HG03196 (cell line): ENCODE measurements around the gene NLGN4Y.

Experiments used
- ATAC-seq: cut with Tn5 transposase; IDR thresholded peaks from one replicate; pipeline ENCODE4 v1.9.1; 2021; ENCODE audit not compliant: unreplicated experiment

The NLGN4Y gene

GRCh38 chrY:14524272-14525231 lies at the start of gene NLGN4Y:
TSS of gene NLGN4Y (plus strand) at chrY:14524529. CDS start at chrY:14622120, 97,591 bp downstream.
- ATAC-seq = peak; percentile 50

GRCh38 chrY:14485935-14486334 lies 38.4 kb upstream of the NLGN4Y start:
- no peak for ATAC-seq

GRCh38 chrY:14490226-14490625 lies 34.1 kb upstream of the NLGN4Y start:
- no peak for ATAC-seq

GRCh38 chrY:14498071-14498470 lies 26.3 kb upstream of the NLGN4Y start:
- no peak for ATAC-seq

- ATAC-seq = no peak
Observed at GRCh38 chrY:14504592-14504991, 19.7 kb upstream of the NLGN4Y start.

GRCh38 chrY:14522379-14522950 lies 1.9 kb upstream of the NLGN4Y start:
- no peak for ATAC-seq

GRCh38 chrY:14523491-14524271 lies 648 bp upstream of the NLGN4Y start:
- ATAC-seq = peak; percentile 18

GRCh38 chrY:14525315-14525714 lies 986 bp downstream of the NLGN4Y start:
- ATAC-seq = no peak

GRCh38 chrY:14528361-14528760 lies 4.0 kb downstream of the NLGN4Y start:
- no peak for ATAC-seq

GRCh38 chrY:14536703-14537102 lies 12.4 kb downstream of the NLGN4Y start:
- ATAC-seq = no peak

- ATAC-seq = no peak
Observed at GRCh38 chrY:14543506-14543905, 19.2 kb downstream of the NLGN4Y start.

GRCh38 chrY:14581294-14581693 lies 57.0 kb downstream of the NLGN4Y start:
- no peak for ATAC-seq

- ATAC-seq = no peak
Observed at GRCh38 chrY:14586725-14587124, 62.4 kb downstream of the NLGN4Y start.

GRCh38 chrY:14601372-14601771 lies 77.0 kb downstream of the NLGN4Y start:
- ATAC-seq = no peak

- ATAC-seq = no peak
Observed at GRCh38 chrY:14617625-14618024, 93.3 kb downstream of the NLGN4Y start.

GRCh38 chrY:14618513-14618912 lies 94.2 kb downstream of the NLGN4Y start:
- ATAC-seq = no peak

- no peak for ATAC-seq
Observed at GRCh38 chrY:14628208-14628607, 103.9 kb downstream of the NLGN4Y start.

- no peak for ATAC-seq
Observed at GRCh38 chrY:14631676-14632075, 107.3 kb downstream of the NLGN4Y start.

- no peak for ATAC-seq
Observed at GRCh38 chrY:14633718-14634117, 109.4 kb downstream of the NLGN4Y start.

- ATAC-seq = no peak
Observed at GRCh38 chrY:14634954-14635353, 110.6 kb downstream of the NLGN4Y start.

GRCh38 chrY:14637551-14637950 lies 113.2 kb downstream of the NLGN4Y start:
- no peak for ATAC-seq

GRCh38 chrY:14641853-14642252 lies 117.5 kb downstream of the NLGN4Y start:
- no peak for ATAC-seq
